ENCODE measurements around the gene HNF4A. TPM values are rescaled to one million over a fixed set of nuclear protein-coding genes. Genes with fewer than 3 reads are reported as not detected.

Gene HNF4A
- total and polyA plus RNA-seq, 2 of the 13 experiments (the other 11 are each of a cell fraction or from before 2014, with no cell fraction given), result 80.9 to 169 TPM

GRCh38 chr20:44400970-44401769 is 45.7 kb downstream of the HNF4A start (continued):
- TF ChIP-seq KIAA2018 (CRISPR knock-in tag; IDR thresholded peaks at IDR 0.05; ENCODE audit: borderline replicate concordance) (0 out of 2 replicates have a peak, but pooled peaks have one; percentile 38), ZNF512 (CRISPR knock-in tag; IDR thresholded peaks at IDR 0.05) (no peak), JUN (CRISPR knock-in tag; IDR thresholded peaks at IDR 0.05) (no peak; the same call in 1 of the 2 replicates), ZNF672 (CRISPR knock-in tag; IDR thresholded peaks at IDR 0.05) (no peak), ZKSCAN1 (IDR thresholded peaks at IDR 0.05; ENCODE audit: low read length) (no peak), RFX3 (CRISPR knock-in tag; IDR thresholded peaks at IDR 0.05) (no peak), SP1 (IDR thresholded peaks at IDR 0.05) (no peak), SP1 (CRISPR knock-in tag; IDR thresholded peaks at IDR 0.05) (no peak), MTF1 (CRISPR knock-in tag; IDR thresholded peaks at IDR 0.05) (no peak), ZBTB21 (CRISPR knock-in tag; IDR thresholded peaks at IDR 0.05) (no peak), MAF1 (CRISPR knock-in tag; IDR thresholded peaks at IDR 0.05; ENCODE audit: borderline replicate concordance) (no peak), ZNF180 (CRISPR knock-in tag; IDR thresholded peaks at IDR 0.05; ENCODE audit: borderline replicate concordance, low read depth) (no peak), ZNF674 (CRISPR knock-in tag; IDR thresholded peaks at IDR 0.05; ENCODE audit: low read depth) (no peak), NR2C2 (CRISPR knock-in tag; IDR thresholded peaks at IDR 0.05; ENCODE audit: borderline replicate concordance) (peak; percentile 71; the same call in 1 of the 2 replicates), ZBTB33 (CRISPR knock-in tag; IDR thresholded peaks at IDR 0.05) (no peak), TCF7 (IDR thresholded peaks at IDR 0.05; ENCODE audit: low read depth) (no peak), ZBTB20 (CRISPR knock-in tag; IDR thresholded peaks at IDR 0.05; ENCODE audit: borderline replicate concordance, low read depth) (peak; percentile 84)
